Measurements from ENCODE around the gene MEGF11. TPM values are rescaled to one million over a fixed set of nuclear protein-coding genes. Genes with fewer than 3 reads are reported as not detected.

The MEGF11 gene
- total RNA-seq, 1 experiment from 2014 or later: 1.2 TPM

- Histone ChIP-seq H2AFZ (ENCODE audit: low read length) (no peak overlapping the region), H2BK5ac (ENCODE audit: insufficient read length, low read length) (no peak overlapping the region), H3K23ac (ENCODE audit: insufficient read length, low read depth, low read length) (no peak overlapping the region), H4K91ac (ENCODE audit: insufficient read length, low read depth, low read length) (no peak overlapping the region), H3K4me1 (ENCODE audit: insufficient read depth, low read length) (no peaks in the 10 kb centered on the region), H3K14ac (ENCODE audit: insufficient read depth, low read length) (no peak overlapping the region; the same call in 1 of the 2 replicates), H3K9me3 (ENCODE audit: control insufficient read depth, low read depth, low read length) (no peaks in the 10 kb centered on the region), H3K23me2 (ENCODE audit: insufficient read length, low read depth, low read length, poor library complexity, severe bottlenecking) (no peaks in the 10 kb centered on the region), H3K9ac (ENCODE audit: extremely low read depth, insufficient read length, low read length) (no peak overlapping the region), H2BK15ac (ENCODE audit: low read depth, low read length) (no peak overlapping the region), H3K18ac (ENCODE audit: insufficient read length, low read depth, low read length) (no peak overlapping the region), H2BK120ac (ENCODE audit: low read depth, low read length, poor library complexity, severe bottlenecking) (no peak overlapping the region), H3K79me1 (ENCODE audit: insufficient read depth, low read depth, low read length, poor library complexity, severe bottlenecking) (no peaks in the 10 kb centered on the region), H4K8ac (replicated peaks; ENCODE audit: insufficient read length, low read depth, low read length) (no peak overlapping the region), H3K56ac (ENCODE audit: insufficient read length, low read depth, low read length) (no peak overlapping the region), H3K27ac (ENCODE audit: insufficient read length, low read depth, low read length) (no peak overlapping the region), H3K27me3 (ENCODE audit: insufficient read depth, low read length) (no peaks in the 10 kb centered on the region), H2BK20ac (ENCODE audit: low read depth, low read length, poor library complexity, severe bottlenecking) (no peak overlapping the region), H3T11ph (ENCODE audit: low read length) (no peak overlapping the region), H3K4me2 (ENCODE audit: insufficient read depth, insufficient read length, low read length) (no peak overlapping the region), H4K5ac (ENCODE audit: insufficient read length, low read depth, low read length) (no peak overlapping the region), H3K79me2 (ENCODE audit: insufficient read depth, low read length) (no peaks in the 10 kb centered on the region), H4K20me1 (ENCODE audit: control insufficient read depth, insufficient read depth, insufficient read length) (no peaks in the 10 kb centered on the region), H2BK12ac (ENCODE audit: insufficient read length, low read depth, low read length) (no peak overlapping the region), H3K4ac (ENCODE audit: low read depth, low read length) (no peak overlapping the region), H2AK5ac (ENCODE audit: insufficient read length, low read length) (no peak overlapping the region)
- no peak overlapping the region for H3K4me3 Mint-ChIP-seq
- no peaks in the 10 kb centered on the region for H3K36me3 Mint-ChIP-seq (ENCODE audit: insufficient read depth in 1 of 3, low read depth in 3 of 3)
- H3K27ac Mint-ChIP-seq: peak overlapping the region in 1 of 3 experiments; percentile 6; a peak in 1 of 7 replicates
- peaks cover 9% of the 10 kb centered on the region for H3K27me3 Mint-ChIP-seq (ENCODE audit: low read depth)
- no peaks in the 10 kb centered on the region for H3K9me3 Mint-ChIP-seq
- H3K4me1 Mint-ChIP-seq: peaks cover 15 to 46% of the 10 kb centered on the region in 2 experiments
- no peak for TF ChIP-seq CTCF (conservative IDR thresholded peaks at IDR 0.05)
- no peak for DNase-seq
- WGBS (ENCODE audit: extremely low coverage, insufficient read length, low lambda C conversion rate): no CpG with 5 or more reads among the region's 7 CpGs
Measured at GRCh38 chr15:66107070-66107469, 146.5 kb downstream of the MEGF11 start.
